B cell (primary cell): ENCODE results near the gene SZT2.
"Not testable (repeated sequence)": the region's sequence is repeated elsewhere in the genome, so short reads cannot be mapped to it uniquely, and the experiment has no call there.

Experiments used
- CTCF ChIP-seq: fragments of 200-600 bp; IDR thresholded peaks from one replicate; pipeline ENCODE4 v1.8.0; 2022; ENCODE audit warnings: antibody characterized with exemption, mild to moderate bottlenecking
- EZH2 ChIP-seq: IDR thresholded peaks from 2 replicates; pipeline ENCODE4 v1.6.1; 2012; ENCODE audit warnings: borderline replicate concordance, low read depth, mild to moderate bottlenecking, moderate library complexity, low read length; ENCODE audit not compliant: insufficient read depth, poor library complexity, severe bottlenecking

GRCh38 chr1:43413426-43413825 is 23.7 kb downstream of the SZT2 start:
- TF ChIP-seq CTCF, EZH2: not testable (repeated sequence)
